DND-41 (cell line): ENCODE results near the gene SLC12A5.

ENCODE experiments used
- EZH2 ChIP-seq: IDR thresholded peaks from 3 replicates; pipeline ENCODE4 v1.6.1; 2012; ENCODE audit warnings: borderline replicate concordance, low read depth, mild to moderate bottlenecking, moderate library complexity, low read length, inconsistent platforms; ENCODE audit not compliant: severe bottlenecking
- TF ChIP-seq, protein P1 (sequence below): IDR thresholded peaks from 2 replicates; pipeline ENCODE4 v1.5.1; 2012; ENCODE audit warnings: borderline replicate concordance, low read length, moderate library complexity, mild to moderate bottlenecking; ENCODE audit not compliant: poor library complexity, severe bottlenecking; ENCODE audit errors: extremely low read depth

GRCh38 chr20:46020555-46020954 is 8.5 kb upstream of the SLC12A5 start:
- TF ChIP-seq, protein P1, sequence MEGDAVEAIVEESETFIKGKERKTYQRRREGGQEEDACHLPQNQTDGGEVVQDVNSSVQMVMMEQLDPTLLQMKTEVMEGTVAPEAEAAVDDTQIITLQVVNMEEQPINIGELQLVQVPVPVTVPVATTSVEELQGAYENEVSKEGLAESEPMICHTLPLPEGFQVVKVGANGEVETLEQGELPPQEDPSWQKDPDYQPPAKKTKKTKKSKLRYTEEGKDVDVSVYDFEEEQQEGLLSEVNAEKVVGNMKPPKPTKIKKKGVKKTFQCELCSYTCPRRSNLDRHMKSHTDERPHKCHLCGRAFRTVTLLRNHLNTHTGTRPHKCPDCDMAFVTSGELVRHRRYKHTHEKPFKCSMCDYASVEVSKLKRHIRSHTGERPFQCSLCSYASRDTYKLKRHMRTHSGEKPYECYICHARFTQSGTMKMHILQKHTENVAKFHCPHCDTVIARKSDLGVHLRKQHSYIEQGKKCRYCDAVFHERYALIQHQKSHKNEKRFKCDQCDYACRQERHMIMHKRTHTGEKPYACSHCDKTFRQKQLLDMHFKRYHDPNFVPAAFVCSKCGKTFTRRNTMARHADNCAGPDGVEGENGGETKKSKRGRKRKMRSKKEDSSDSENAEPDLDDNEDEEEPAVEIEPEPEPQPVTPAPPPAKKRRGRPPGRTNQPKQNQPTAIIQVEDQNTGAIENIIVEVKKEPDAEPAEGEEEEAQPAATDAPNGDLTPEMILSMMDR: no peak
- no peak for TF ChIP-seq EZH2
